H1 (cell line): Measurements from ENCODE around the gene ARHGAP1. TPM values are rescaled to one million over a fixed set of nuclear protein-coding genes. Genes with fewer than 3 reads are reported as not detected.
A peak's percentile ranks its signal among the peaks of the same experiment; 100 is the strongest.

Source experiments
- ATF2 ChIP-seq: IDR thresholded peaks from 2 replicates; pipeline ENCODE4 v1.6.1; 2012; ENCODE audit warnings: low read length, inconsistent platforms
- BACH1 ChIP-seq: IDR thresholded peaks from 2 replicates; pipeline ENCODE4 v1.6.1; 2012; ENCODE audit warnings: low read length, improper control_type of control experiment
- BCL11A ChIP-seq, 2 experiments: IDR thresholded peaks; one replicate each; pipeline ENCODE4 v1.6.1; 2011; ENCODE audit warnings: low read depth in 2 of 2, low read length in 2 of 2, mild to moderate bottlenecking in 2 of 2
- CEBPB ChIP-seq: IDR thresholded peaks from 2 replicates; pipeline ENCODE4 v1.6.1; 2012; ENCODE audit warnings: low read depth, low read length
- CHD1 ChIP-seq: IDR thresholded peaks from 2 replicates; pipeline ENCODE4 v1.6.1; 2012; ENCODE audit warnings: low read depth, low read length, improper control_type of control experiment
- CREB1 ChIP-seq: IDR thresholded peaks from 2 replicates; pipeline ENCODE4 v1.6.1; 2012; ENCODE audit warnings: inconsistent platforms
- CTCF ChIP-seq, 3 experiments: IDR thresholded peaks; 1 replicate in 2 of 3; 2 replicates in 1 of 3; pipeline versions ENCODE4 v1.5.1 to v1.6.1; 2011; ENCODE audit warnings: low read length in 3 of 3, mild to moderate bottlenecking in 3 of 3, inconsistent platforms in 2 of 3, low read depth in 1 of 3, moderate library complexity in 1 of 3; ENCODE audit not compliant: insufficient read depth in 1 of 3; ENCODE audit errors: control extremely low read depth in 1 of 3
- EZH2 ChIP-seq: fragments of 200-600 bp; sonication (generic); IDR thresholded peaks from 2 replicates; pipeline ENCODE4 v1.7.1; 2012; ENCODE audit warnings: low read depth, mild to moderate bottlenecking, moderate library complexity, low read length, inconsistent platforms; ENCODE audit not compliant: severe bottlenecking
- FOSL1 ChIP-seq: IDR thresholded peaks from 2 replicates; pipeline ENCODE4 v1.6.1; 2011; ENCODE audit warnings: mild to moderate bottlenecking, low read depth, low read length, moderate library complexity; ENCODE audit not compliant: insufficient read depth
- GABPA ChIP-seq: IDR thresholded peaks from 2 replicates; pipeline ENCODE4 v1.6.1; 2011; ENCODE audit warnings: mild to moderate bottlenecking, low read length, moderate library complexity, borderline replicate concordance; ENCODE audit not compliant: insufficient read depth
- GTF2F1 ChIP-seq: IDR thresholded peaks from 2 replicates; pipeline ENCODE4 v1.6.1; 2012; ENCODE audit warnings: low read depth, low read length, improper control_type of control experiment, borderline replicate concordance
- KDM5A ChIP-seq: fragments of 200-600 bp; IDR thresholded peaks from 2 replicates; pipeline ENCODE4 v1.7.1; 2012; ENCODE audit warnings: mild to moderate bottlenecking, low read length, inconsistent platforms, mixed read lengths
- NRF1 ChIP-seq: IDR thresholded peaks from 2 replicates; pipeline ENCODE4 v1.6.1; 2011; ENCODE audit warnings: mild to moderate bottlenecking, low read depth, low read length, improper control_type of control experiment
- RBBP5 ChIP-seq: IDR thresholded peaks from 2 replicates; pipeline ENCODE4 v1.7.1; 2012; ENCODE audit warnings: low read depth, mild to moderate bottlenecking, inconsistent platforms, low read length, moderate library complexity, borderline replicate concordance
- RNF2 ChIP-seq: fragments of 200-900, 300-1000 bp; sonication (generic); IDR thresholded peaks from 2 replicates; pipeline ENCODE4 v1.7.1; 2016; ENCODE audit warnings: borderline replicate concordance, low read depth, mild to moderate bottlenecking, antibody characterized with exemption, low read length; ENCODE audit not compliant: poor library complexity, severe bottlenecking; ENCODE audit errors: missing control alignments
- SAP30 ChIP-seq: fragments of 300-600 bp; sonication (generic); IDR thresholded peaks from 2 replicates; pipeline ENCODE4 v1.7.1; 2012; ENCODE audit warnings: low read length, moderate library complexity, mild to moderate bottlenecking, inconsistent platforms; ENCODE audit not compliant: insufficient read depth, insufficient replicate concordance
- SIN3A ChIP-seq, 2 experiments: IDR thresholded peaks in 1 of 2; conservative IDR thresholded peaks in 1 of 2; 2 replicates each; pipeline ENCODE4 v1.6.1; 2011 to 2012; ENCODE audit warnings: low read length in 2 of 2, improper control_type of control experiment in 1 of 2, low read depth in 1 of 2, mild to moderate bottlenecking in 1 of 2
- TAF1 ChIP-seq: IDR thresholded peaks from 2 replicates; pipeline ENCODE4 v1.6.1; 2011; ENCODE audit warnings: mild to moderate bottlenecking, low read depth, low read length
- TBP ChIP-seq: IDR thresholded peaks from 2 replicates; pipeline ENCODE4 v1.6.1; 2011; ENCODE audit warnings: low read depth, low read length, improper control_type of control experiment
- polyA plus RNA-seq, 7 experiments: library from polyadenylated mRNA; depleted of rRNA in 3 of 7; stranded (reverse) in 5 of 7; unstranded in 2 of 7; fragments of >200 nt in 5 of 7; fragments of 200-250 nt in 2 of 7; gene quantifications; 1 replicate in 5 of 7; 2 replicates in 1 of 7; 4 replicates in 1 of 7; pipeline versions ENCODE4 v1.2.1 to v1.2.3, GENCODE V29; 2011 to 2013; ENCODE audit warnings: missing spikeins in 2 of 7, mixed read lengths in 2 of 7
- total RNA-seq: library from RNA; stranded (reverse); fragmentation: NEBNext Ultra II Directional; extraction: Animal tissue kit (Norgen Biotek cat#: 25700); gene quantifications from 2 replicates; pipeline ENCODE4 v1.2.1, GENCODE V29; 2021

The ARHGAP1 gene
- total and polyA plus RNA-seq, 2 of the 8 experiments (the other 6 are each of a cell fraction or from before 2014, with no cell fraction given), result 28.6 to 58.8 TPM

GRCh38 chr11:46700241-46701077, at the start of gene ARHGAP1, which contains the start of gene ZNF408 (continued):
- no peak for TF ChIP-seq RNF2
- TF ChIP-seq CEBPB, result no peak
- peak; percentile 86 for TF ChIP-seq SAP30
- TF ChIP-seq BACH1, result no peak
- no peak for TF ChIP-seq CHD1
- TF ChIP-seq GABPA, result peak; percentile 95
- TF ChIP-seq GTF2F1, result no peak
- no peak for TF ChIP-seq RBBP5
- TF ChIP-seq TAF1, result peak; percentile 85
- no peak for TF ChIP-seq EZH2
- TF ChIP-seq SIN3A (conservative IDR thresholded peaks at IDR 0.05 in 1 of 2, IDR thresholded peaks at IDR 0.05 in 1 of 2; ENCODE audit: low read depth in 1 of 2, low read length in 2 of 2), result peak; percentile 20 to 83; a peak in 2 of 4 replicates
- TF ChIP-seq BCL11A (IDR thresholded peaks at IDR 0.05; ENCODE audit: low read depth in 2 of 2, low read length in 2 of 2), result no peak
- TF ChIP-seq NRF1, result no peak
- TF ChIP-seq FOSL1, result no peak
- peak; percentile 65 for TF ChIP-seq TBP
- no peak for TF ChIP-seq CTCF (IDR thresholded peaks at IDR 0.05; ENCODE audit: control extremely low read depth in 1 of 3, insufficient read depth in 1 of 3, low read depth in 1 of 3, low read length in 3 of 3)
- TF ChIP-seq KDM5A, result peak; percentile 91
- TF ChIP-seq CREB1, result peak; percentile 75
- 0 out of 2 replicates have a peak, but pooled peaks have one; percentile 56 for TF ChIP-seq ATF2
